Measurements from ENCODE around the gene PPM1A. TPM values are rescaled to one million over a fixed set of nuclear protein-coding genes. Genes with fewer than 3 reads are reported as not detected.

The PPM1A gene
- total RNA-seq, 1 experiment from 2014 or later: 41.7 TPM

DNA sequence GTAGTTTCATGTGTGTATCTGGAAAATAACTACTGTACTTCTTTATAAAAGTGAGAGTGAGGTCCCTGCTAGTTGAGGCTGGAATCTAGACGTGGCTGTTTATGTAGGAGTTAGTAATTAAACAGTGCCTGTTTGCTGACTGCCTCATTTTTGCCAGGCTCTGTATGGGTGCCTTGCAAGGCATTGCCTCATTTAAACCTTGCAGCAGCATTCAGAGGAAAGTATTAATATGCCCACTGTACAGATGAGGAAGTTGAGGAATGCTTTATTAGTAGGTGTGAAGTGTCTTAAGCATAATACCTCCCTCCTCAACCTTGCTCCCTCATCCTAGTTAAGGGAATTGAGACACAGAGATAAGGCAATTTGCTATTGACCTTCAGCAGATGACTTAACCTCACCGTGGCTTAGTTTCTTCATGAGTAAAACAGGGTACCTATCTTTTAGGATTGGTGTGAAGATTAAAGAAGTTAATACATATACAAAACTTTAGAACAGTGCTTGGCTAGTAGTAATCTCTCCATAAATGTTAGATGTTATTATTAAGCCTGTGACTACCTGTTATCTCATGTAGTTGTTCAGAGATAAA is 28.7 kb downstream of the PPM1A start:
- no CpG with 5 or more reads among the region's 2 CpGs for WGBS (ENCODE audit: extremely low coverage, insufficient read length, low lambda C conversion rate)
- no peak overlapping the region for H3K56ac ChIP-seq (ENCODE audit: insufficient read length, low read depth, low read length)
- no peaks in the 10 kb centered on the region for H3K9me3 ChIP-seq (ENCODE audit: control insufficient read depth, low read depth, low read length)
- no peak overlapping the region for H3T11ph ChIP-seq (ENCODE audit: low read length)
- H3K9ac ChIP-seq (ENCODE audit: extremely low read depth, insufficient read length, low read length): no peak overlapping the region
- Mint-ChIP-seq H3K36me3 (ENCODE audit: insufficient read depth in 1 of 3, low read depth in 3 of 3) (peaks cover 3 to 13% (median 13%) of the 10 kb centered on the region in 3 experiments; a peak in 6 of 7 replicates), H3K27ac (peak overlapping the region; percentile 44 to 88 (median 84); a peak in 6 of 7 replicates), H3K9me3 (no peaks in the 10 kb centered on the region), H3K4me1 (peaks cover 42 to 52% of the 10 kb centered on the region in 2 experiments), H3K4me3 (no peak overlapping the region), H3K27me3 (ENCODE audit: low read depth) (no peaks in the 10 kb centered on the region)
- H3K27ac ChIP-seq (ENCODE audit: insufficient read length, low read depth, low read length): peak overlapping the region; percentile 81
- no peak overlapping the region for H3K18ac ChIP-seq (ENCODE audit: insufficient read length, low read depth, low read length)
- H3K79me2 ChIP-seq (ENCODE audit: insufficient read depth, low read length): peaks cover 5% of the 10 kb centered on the region; the same call in 1 of the 2 replicates
- DNase-seq: no peak
- H3K23ac ChIP-seq (ENCODE audit: insufficient read length, low read depth, low read length): no peak overlapping the region
- peaks cover 3% of the 10 kb centered on the region for H3K79me1 ChIP-seq (ENCODE audit: insufficient read depth, low read depth, low read length, poor library complexity, severe bottlenecking)
- H4K5ac ChIP-seq (ENCODE audit: insufficient read length, low read depth, low read length): no peak overlapping the region
- no peak overlapping the region for H2BK12ac ChIP-seq (ENCODE audit: insufficient read length, low read depth, low read length)
- H3K27me3 ChIP-seq (ENCODE audit: insufficient read depth, low read length): no peaks in the 10 kb centered on the region
- H2AK5ac ChIP-seq (ENCODE audit: insufficient read length, low read length): no peak overlapping the region
- H4K20me1 ChIP-seq (ENCODE audit: control insufficient read depth, insufficient read depth, insufficient read length): no peaks in the 10 kb centered on the region
- no peak overlapping the region for H2BK15ac ChIP-seq (ENCODE audit: low read depth, low read length)
- peaks cover 8% of the 10 kb centered on the region; the same call in 1 of the 2 replicates for H3K4me1 ChIP-seq (ENCODE audit: insufficient read depth, low read length)
- H2BK5ac ChIP-seq (ENCODE audit: insufficient read length, low read length): no peak overlapping the region
- TF ChIP-seq, protein P1, sequence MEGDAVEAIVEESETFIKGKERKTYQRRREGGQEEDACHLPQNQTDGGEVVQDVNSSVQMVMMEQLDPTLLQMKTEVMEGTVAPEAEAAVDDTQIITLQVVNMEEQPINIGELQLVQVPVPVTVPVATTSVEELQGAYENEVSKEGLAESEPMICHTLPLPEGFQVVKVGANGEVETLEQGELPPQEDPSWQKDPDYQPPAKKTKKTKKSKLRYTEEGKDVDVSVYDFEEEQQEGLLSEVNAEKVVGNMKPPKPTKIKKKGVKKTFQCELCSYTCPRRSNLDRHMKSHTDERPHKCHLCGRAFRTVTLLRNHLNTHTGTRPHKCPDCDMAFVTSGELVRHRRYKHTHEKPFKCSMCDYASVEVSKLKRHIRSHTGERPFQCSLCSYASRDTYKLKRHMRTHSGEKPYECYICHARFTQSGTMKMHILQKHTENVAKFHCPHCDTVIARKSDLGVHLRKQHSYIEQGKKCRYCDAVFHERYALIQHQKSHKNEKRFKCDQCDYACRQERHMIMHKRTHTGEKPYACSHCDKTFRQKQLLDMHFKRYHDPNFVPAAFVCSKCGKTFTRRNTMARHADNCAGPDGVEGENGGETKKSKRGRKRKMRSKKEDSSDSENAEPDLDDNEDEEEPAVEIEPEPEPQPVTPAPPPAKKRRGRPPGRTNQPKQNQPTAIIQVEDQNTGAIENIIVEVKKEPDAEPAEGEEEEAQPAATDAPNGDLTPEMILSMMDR (conservative IDR thresholded peaks at IDR 0.05): no peak
- H4K91ac ChIP-seq (ENCODE audit: insufficient read length, low read depth, low read length): no peak overlapping the region
- no peak overlapping the region for H2BK20ac ChIP-seq (ENCODE audit: low read depth, low read length, poor library complexity, severe bottlenecking)
- no peak overlapping the region for H4K8ac ChIP-seq (replicated peaks; ENCODE audit: insufficient read length, low read depth, low read length)
- H3K14ac ChIP-seq (ENCODE audit: insufficient read depth, low read length): no peak overlapping the region
- no peak overlapping the region for H2AFZ ChIP-seq (ENCODE audit: low read length)
- no peak overlapping the region for H3K4ac ChIP-seq (ENCODE audit: low read depth, low read length)
- H3K4me2 ChIP-seq (ENCODE audit: insufficient read depth, insufficient read length, low read length): no peak overlapping the region
- H3K23me2 ChIP-seq (ENCODE audit: insufficient read length, low read depth, low read length, poor library complexity, severe bottlenecking): no peaks in the 10 kb centered on the region
- H2BK120ac ChIP-seq (ENCODE audit: low read depth, low read length, poor library complexity, severe bottlenecking): no peak overlapping the region

Data from H9 (cell line).